ENCODE measurements around the gene WDR64.

DNA sequence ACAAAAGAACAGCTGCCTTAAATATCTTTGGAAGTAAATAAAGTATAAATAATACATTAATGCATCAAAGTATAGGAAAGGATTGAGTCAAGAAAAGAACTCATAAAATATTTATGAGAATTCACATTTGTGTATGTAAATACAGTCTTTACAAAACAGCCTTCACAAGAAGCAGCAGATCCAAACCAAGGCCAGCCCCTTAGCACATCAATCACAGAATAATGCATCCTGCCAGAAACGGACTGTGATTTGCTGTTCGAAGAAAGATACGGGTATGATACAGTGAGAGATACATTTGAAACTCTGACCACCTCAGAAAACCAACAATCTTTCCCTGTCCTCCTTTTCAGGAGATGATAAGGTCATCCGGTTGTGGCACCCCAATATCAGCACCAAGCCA, 70.9 kb downstream of the WDR64 start:
- no peak for TF ChIP-seq POLR2A (IDR thresholded peaks at IDR 0.05)
- TF ChIP-seq, protein P1, sequence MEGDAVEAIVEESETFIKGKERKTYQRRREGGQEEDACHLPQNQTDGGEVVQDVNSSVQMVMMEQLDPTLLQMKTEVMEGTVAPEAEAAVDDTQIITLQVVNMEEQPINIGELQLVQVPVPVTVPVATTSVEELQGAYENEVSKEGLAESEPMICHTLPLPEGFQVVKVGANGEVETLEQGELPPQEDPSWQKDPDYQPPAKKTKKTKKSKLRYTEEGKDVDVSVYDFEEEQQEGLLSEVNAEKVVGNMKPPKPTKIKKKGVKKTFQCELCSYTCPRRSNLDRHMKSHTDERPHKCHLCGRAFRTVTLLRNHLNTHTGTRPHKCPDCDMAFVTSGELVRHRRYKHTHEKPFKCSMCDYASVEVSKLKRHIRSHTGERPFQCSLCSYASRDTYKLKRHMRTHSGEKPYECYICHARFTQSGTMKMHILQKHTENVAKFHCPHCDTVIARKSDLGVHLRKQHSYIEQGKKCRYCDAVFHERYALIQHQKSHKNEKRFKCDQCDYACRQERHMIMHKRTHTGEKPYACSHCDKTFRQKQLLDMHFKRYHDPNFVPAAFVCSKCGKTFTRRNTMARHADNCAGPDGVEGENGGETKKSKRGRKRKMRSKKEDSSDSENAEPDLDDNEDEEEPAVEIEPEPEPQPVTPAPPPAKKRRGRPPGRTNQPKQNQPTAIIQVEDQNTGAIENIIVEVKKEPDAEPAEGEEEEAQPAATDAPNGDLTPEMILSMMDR (IDR thresholded peaks at IDR 0.05): no peak
